Mucosa of descending colon (tissue), 3 donors: ENCODE data around the gene TBC1D22B. TPM values are rescaled to one million over a fixed set of nuclear protein-coding genes. Genes with fewer than 3 reads are reported as not detected.

Experiments used
- ATAC-seq: fragments of 200-7000 bp; cut with Tn5 transposase; one replicate; pipeline ENCODE4 v1.9.1; 2020; ENCODE audit warnings: mild to moderate bottlenecking, moderate library complexity
- DNase-seq, 3 donors: peaks; one replicate each; pipeline ENCODE4 v3.0.0-alpha.2; 2020
- H3K36me3 ChIP-seq: fragments of 200-600 bp; one replicate; pipeline ENCODE4 v1.8.0; 2021; ENCODE audit warnings: low read depth, mild to moderate bottlenecking
- H3K4me1 ChIP-seq: fragments of 200-600 bp; one replicate; pipeline ENCODE4 v1.8.0; 2021; ENCODE audit warnings: low read depth, mild to moderate bottlenecking
- H3K4me3 ChIP-seq: fragments of 200-600 bp; one replicate; pipeline ENCODE4 v1.8.0; 2021; ENCODE audit warnings: mild to moderate bottlenecking
- H3K9me3 ChIP-seq: fragments of 200-600 bp; one replicate; pipeline ENCODE4 v1.8.0; 2021; ENCODE audit warnings: mild to moderate bottlenecking
- intact Hi-C, 2 donors: fragments of 100-400 bp; cut with DNase I in 1 of 2; cut with micrococcal nuclease in 1 of 2; formaldehyde crosslinking; loops; one replicate each; pipeline versions ENCODE4 v1.11.0 to v1.11.1; 2022; cut with DNase I, micrococcal nuclease
- total RNA-seq, 3 donors: library from RNA; stranded (reverse); fragmentation: NEBNext Ultra II Directional in 2 of 3; extraction: Animal tissue kit (Norgen Biotek cat#: 25700) in 2 of 3; gene quantifications; one replicate each; pipeline versions ENCODE4 v1.2.1 to v1.2.4, GENCODE V29; 2021 to 2023
- TF ChIP-seq, protein P1 (sequence below): fragments of 200-600 bp; IDR thresholded peaks from one replicate; pipeline ENCODE4 v1.8.0; 2022; ENCODE audit warnings: antibody characterized with exemption, mild to moderate bottlenecking
- donor health status: DM: no; HTN: no; CAD: no; lungs with moderate emphysema.
- donor health status: DM: no; HTN: no; CAD: no.
- donor health status: DM: no; HTN: yes; CAD: no.

The TBC1D22B gene
- total RNA-seq, 3 donors from 2014 or later = 12.9 to 15.5 (median 14.8) TPM

DNA sequence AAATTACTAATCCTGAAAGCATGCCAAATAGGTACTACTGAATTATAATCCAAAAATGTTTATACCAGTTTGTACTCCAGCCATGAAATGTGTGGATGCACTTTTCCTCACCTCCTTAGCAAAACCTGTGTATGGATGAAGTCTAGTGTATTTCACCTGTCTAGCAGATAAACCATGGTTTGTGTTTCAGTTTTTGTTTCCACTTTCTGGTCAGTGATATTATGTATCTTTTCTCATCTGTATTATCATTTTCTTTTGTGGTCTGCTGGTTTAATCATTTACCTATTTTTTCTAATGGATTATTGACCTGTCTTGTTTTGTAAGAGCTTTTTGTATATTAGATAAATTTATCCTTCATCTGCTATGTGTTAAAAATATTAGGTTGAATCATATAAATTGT is 41.4 kb downstream of the TBC1D22B start:
- Histone ChIP-seq H3K4me3 (no peak overlapping the region), H3K4me1 (no peaks in the 10 kb centered on the region), H3K36me3 (no peaks in the 10 kb centered on the region), H3K9me3 (no peaks in the 10 kb centered on the region)
- no peak for DNase-seq
- ATAC-seq = no peak
- intact Hi-C loops = no loop called here
- TF ChIP-seq, protein P1, sequence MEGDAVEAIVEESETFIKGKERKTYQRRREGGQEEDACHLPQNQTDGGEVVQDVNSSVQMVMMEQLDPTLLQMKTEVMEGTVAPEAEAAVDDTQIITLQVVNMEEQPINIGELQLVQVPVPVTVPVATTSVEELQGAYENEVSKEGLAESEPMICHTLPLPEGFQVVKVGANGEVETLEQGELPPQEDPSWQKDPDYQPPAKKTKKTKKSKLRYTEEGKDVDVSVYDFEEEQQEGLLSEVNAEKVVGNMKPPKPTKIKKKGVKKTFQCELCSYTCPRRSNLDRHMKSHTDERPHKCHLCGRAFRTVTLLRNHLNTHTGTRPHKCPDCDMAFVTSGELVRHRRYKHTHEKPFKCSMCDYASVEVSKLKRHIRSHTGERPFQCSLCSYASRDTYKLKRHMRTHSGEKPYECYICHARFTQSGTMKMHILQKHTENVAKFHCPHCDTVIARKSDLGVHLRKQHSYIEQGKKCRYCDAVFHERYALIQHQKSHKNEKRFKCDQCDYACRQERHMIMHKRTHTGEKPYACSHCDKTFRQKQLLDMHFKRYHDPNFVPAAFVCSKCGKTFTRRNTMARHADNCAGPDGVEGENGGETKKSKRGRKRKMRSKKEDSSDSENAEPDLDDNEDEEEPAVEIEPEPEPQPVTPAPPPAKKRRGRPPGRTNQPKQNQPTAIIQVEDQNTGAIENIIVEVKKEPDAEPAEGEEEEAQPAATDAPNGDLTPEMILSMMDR = no peak

DNA sequence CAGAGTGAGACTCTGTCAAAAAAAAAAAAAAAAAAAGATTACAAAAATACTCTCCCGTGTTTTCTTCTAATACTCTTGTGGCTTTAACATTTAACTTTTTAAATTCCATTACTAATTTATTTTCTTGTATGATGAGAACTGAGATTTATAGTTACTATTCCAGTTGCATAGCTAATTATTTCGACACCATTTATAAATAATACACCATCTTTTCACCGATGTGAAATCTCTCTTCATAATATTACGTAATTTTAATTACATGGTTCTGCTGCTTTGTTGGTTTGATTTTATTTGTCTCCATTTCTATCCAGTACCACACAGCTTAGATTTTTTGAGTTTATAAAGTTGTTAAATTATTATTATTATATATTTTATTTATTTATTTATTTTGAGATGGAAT is 42.4 kb downstream of the TBC1D22B start:
- ATAC-seq = no peak
- intact Hi-C loops = no loop called here
- H3K36me3 ChIP-seq = no peaks in the 10 kb centered on the region
- DNase-seq = no peak
- H3K4me3 ChIP-seq = no peak overlapping the region
- TF ChIP-seq, protein P1 = no peak
- no peaks in the 10 kb centered on the region for H3K4me1 ChIP-seq
- no peaks in the 10 kb centered on the region for H3K9me3 ChIP-seq

DNA sequence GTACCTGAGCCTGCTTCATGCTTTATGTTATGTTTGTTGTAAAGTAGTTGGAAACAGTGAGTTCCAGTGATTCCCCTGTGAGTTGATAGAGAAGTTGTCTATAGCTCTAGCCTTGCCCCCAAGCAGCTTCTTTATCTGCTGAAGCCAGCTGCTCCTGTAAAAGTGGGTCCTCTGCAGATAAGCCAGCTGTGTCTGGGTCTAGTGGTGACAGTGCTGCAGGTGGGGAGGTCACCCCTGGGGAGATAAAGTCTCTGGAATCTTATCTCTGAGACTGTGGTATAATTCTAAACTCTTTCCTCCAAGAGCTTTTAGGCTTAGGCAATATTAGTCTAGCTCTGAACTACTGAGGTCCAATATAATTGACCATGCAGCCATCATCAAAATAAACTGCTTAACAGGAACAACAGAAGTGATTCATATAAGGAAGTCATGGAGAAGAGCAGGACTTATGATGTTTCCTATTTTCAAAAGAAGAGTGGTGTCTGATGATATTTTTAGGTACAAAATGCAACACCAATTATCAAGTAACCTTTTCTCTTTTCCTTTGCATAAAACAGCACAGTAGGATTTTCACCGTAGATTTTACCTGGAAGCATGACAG is 44.6 kb downstream of the TBC1D22B start:
- intact Hi-C loops = no loop called here
- H3K9me3 ChIP-seq = no peaks in the 10 kb centered on the region
- DNase-seq = no peak
- H3K4me1 ChIP-seq = no peaks in the 10 kb centered on the region
- no peak overlapping the region for H3K4me3 ChIP-seq
- no peaks in the 10 kb centered on the region for H3K36me3 ChIP-seq
- ATAC-seq = no peak
- TF ChIP-seq, protein P1 = no peak

DNA sequence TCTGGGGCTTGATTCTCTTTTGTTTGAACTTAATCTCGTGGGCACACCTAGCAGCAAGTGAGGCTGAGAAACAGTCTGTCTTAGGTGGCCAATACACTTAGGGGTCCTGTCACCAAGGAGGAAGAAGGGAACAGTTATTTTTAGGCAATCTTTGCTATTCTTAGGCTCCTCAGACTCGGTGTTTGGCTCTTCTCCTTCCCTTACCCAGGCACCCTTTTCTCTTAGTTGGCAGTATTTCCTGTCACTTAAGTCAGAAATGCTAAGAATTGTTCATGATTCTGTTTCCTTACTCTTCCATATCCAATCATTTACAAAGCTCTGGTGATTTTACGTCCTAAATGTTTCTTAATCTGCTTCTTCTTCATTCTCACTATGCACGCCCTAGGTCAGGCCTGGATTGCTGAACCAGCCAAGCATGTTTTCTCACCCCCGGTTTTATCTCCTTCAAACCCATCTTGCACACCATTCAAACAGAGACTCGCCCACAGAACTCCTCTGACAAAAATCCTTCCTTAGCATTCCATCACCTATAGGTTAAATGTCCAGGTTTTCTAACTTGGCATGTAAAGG is 45.6 kb downstream of the TBC1D22B start:
- TF ChIP-seq, protein P1 = no peak
- intact Hi-C loops = no loop called here
- Histone ChIP-seq H3K4me3 (no peak overlapping the region), H3K36me3 (no peaks in the 10 kb centered on the region), H3K4me1 (no peaks in the 10 kb centered on the region), H3K9me3 (no peaks in the 10 kb centered on the region)
- ATAC-seq (no peak), DNase-seq (no peak)

DNA sequence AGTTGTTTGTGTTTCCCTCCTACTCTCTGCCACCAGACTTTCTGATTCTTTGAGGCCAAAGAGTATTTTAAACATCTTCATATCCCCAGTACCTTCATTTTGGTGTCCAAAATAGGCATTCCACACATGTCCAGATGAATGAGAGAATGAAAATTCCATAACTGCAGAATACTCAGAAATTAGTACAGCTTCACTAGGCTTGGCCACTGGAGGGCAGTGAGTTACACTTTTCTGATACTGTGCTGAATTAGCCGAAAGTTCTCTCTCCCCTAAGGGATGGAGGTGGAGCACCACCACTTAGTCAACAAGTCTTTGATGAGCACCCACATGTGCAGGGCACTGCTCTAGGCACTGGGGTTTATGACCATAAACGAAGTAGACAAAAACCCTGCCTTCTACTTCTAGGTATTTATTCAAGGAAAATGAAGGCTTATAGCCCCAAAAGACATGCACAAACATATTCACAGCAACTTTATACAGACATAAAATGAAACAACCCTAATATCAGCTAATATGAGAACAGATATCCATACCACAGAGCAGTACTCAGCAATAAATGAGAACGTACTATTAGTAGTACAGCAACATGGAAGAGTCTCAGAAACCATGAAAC is 46.4 kb downstream of the TBC1D22B start:
- no peak for ATAC-seq
- Histone ChIP-seq H3K9me3 (no peaks in the 10 kb centered on the region), H3K4me3 (no peak overlapping the region), H3K36me3 (no peaks in the 10 kb centered on the region), H3K4me1 (no peaks in the 10 kb centered on the region)
- intact Hi-C loops = no loop called here
- no peak for DNase-seq
- TF ChIP-seq, protein P1 = no peak
